Activated CD4-positive, alpha-beta T cell treated with anti-CD3 and anti-CD28 coated beads, Interleukin-2, amount 50 U/mL, for 4 hours (primary cell): Measurements from ENCODE around the gene WDFY2.

Experiments
- DNase-seq, 2 experiments: peaks; one replicate each; pipeline ENCODE4 v3.0.0-alpha.2; 2020

Gene WDFY2

GRCh38 chr13:51777921-51778320, 193.7 kb downstream of the WDFY2 start:
- no peak for DNase-seq

GRCh38 chr13:51778392-51778791, 194.1 kb downstream of the WDFY2 start:
- DNase-seq, result no peak

GRCh38 chr13:51780099-51780498, 195.8 kb downstream of the WDFY2 start:
- no peak for DNase-seq

- DNase-seq, result no peak
Measured at GRCh38 chr13:51781246-51782022, 197.2 kb downstream of the WDFY2 start.

GRCh38 chr13:51782026-51782710, 197.9 kb downstream of the WDFY2 start:
- no peak for DNase-seq

- no peak for DNase-seq
Measured at GRCh38 chr13:51783428-51784094, 199.3 kb downstream of the WDFY2 start.

- DNase-seq, result no peak
Measured at GRCh38 chr13:51784097-51784496, 199.8 kb downstream of the WDFY2 start.

- DNase-seq, result no peak
Measured at GRCh38 chr13:51785712-51786424, 201.6 kb downstream of the WDFY2 start.

- no peak for DNase-seq
Measured at GRCh38 chr13:51786425-51787265, 202.4 kb downstream of the WDFY2 start.

- peak; percentile 40 to 56 for DNase-seq
Measured at GRCh38 chr13:51793570-51794271, 209.5 kb downstream of the WDFY2 start.

- no peak for DNase-seq
Measured at GRCh38 chr13:51794964-51795363, 210.7 kb downstream of the WDFY2 start.

GRCh38 chr13:51795419-51795818, 211.2 kb downstream of the WDFY2 start:
- DNase-seq, result no peak

GRCh38 chr13:51796546-51796945, 212.3 kb downstream of the WDFY2 start:
- DNase-seq, result no peak

GRCh38 chr13:51797664-51798488, 213.6 kb downstream of the WDFY2 start:
- peak; percentile 60 to 62 for DNase-seq

- no peak for DNase-seq
Measured at GRCh38 chr13:51799261-51799660, 215.0 kb downstream of the WDFY2 start.

- no peak for DNase-seq
Measured at GRCh38 chr13:51800486-51800885, 216.2 kb downstream of the WDFY2 start.

- no peak for DNase-seq
Measured at GRCh38 chr13:51801631-51802099, 217.4 kb downstream of the WDFY2 start.

GRCh38 chr13:51802631-51803418, 218.6 kb downstream of the WDFY2 start:
- DNase-seq, result no peak

- DNase-seq, result peak; percentile 78 to 82
Measured at GRCh38 chr13:51803422-51804294, 219.4 kb downstream of the WDFY2 start, which contains the start of gene DHRS12. Gene DHRS12, minus strand, starts transcription at chr13:51804163. Its CDS starts 4,504 bp downstream, at chr13:51799659.
